Hepatocyte (in vitro differentiated cells): ENCODE results near the gene ZKSCAN1.

Experiments
- CTCF ChIP-seq: fragments of 200-600 bp; sonication (generic); IDR thresholded peaks from 2 replicates; pipeline ENCODE4 v1.5.1; 2016; ENCODE audit warnings: antibody characterized with exemption, mild to moderate bottlenecking; ENCODE audit not compliant: poor library complexity
- EZH2 ChIP-seq: fragments of 200-600 bp; sonication (generic); IDR thresholded peaks from 2 replicates; pipeline ENCODE4 v1.6.1; 2016; ENCODE audit warnings: antibody characterized with exemption, mild to moderate bottlenecking, borderline replicate concordance
- EZH2phosphoT487 ChIP-seq: fragments of 200-600 bp; sonication (generic); IDR thresholded peaks from one replicate; pipeline ENCODE4 v1.6.1; 2018; ENCODE audit warnings: antibody characterized with exemption, mild to moderate bottlenecking, low read depth, moderate library complexity; ENCODE audit not compliant: unreplicated experiment, severe bottlenecking

- TF ChIP-seq EZH2 (no peak), CTCF (no peak), EZH2phosphoT487 (no peak)
Measured at GRCh38 chr7:100066953-100067352, 51.6 kb downstream of the ZKSCAN1 start.
